PC-3 (cell line): ENCODE data around the gene RANBP1. TPM values are rescaled to one million over a fixed set of nuclear protein-coding genes. Genes with fewer than 3 reads are reported as not detected.

Experiments
- ATAC-seq: fragments of 200-7000 bp; cut with Tn5 transposase; 2 replicates; pipeline ENCODE4 v1.9.1; 2020; ENCODE audit warnings: mild to moderate bottlenecking, moderate library complexity
- BruUV-seq: library from RNA; stranded (reverse); fragments of 400-500 nt; replicated peaks from 2 replicates; lab custom pipeline; 2021; lab: Mats Ljungman, UMichigan
- CTCF ChIA-PET: fragments of 300-600 bp; sonication (Branson Sonifier 250); formaldehyde crosslinking; loops from one replicate; lab custom pipeline; 2022; ENCODE audit warnings: antibody characterized with exemption; lab: Charles Lee
- POLR2A ChIA-PET: fragments of 300-600 bp; sonication (Branson Sonifier 250); formaldehyde crosslinking; loops from one replicate; lab custom pipeline; 2022; ENCODE audit warnings: antibody characterized with exemption; ENCODE audit not compliant: unreplicated experiment; lab: Charles Lee
- DNase-seq: peaks from one replicate; pipeline ENCODE4 v3.0.0-alpha.2; 2015
- H2AFZ ChIP-seq: fragments of 300-600 bp; sonication (generic); 2 replicates; pipeline ENCODE4 v1.6.0; 2016; ENCODE audit warnings: antibody characterized with exemption, low read length
- H3F3A ChIP-seq: fragments of 300-600 bp; sonication (generic); one replicate; pipeline ENCODE4 v1.6.0; 2017; ENCODE audit warnings: antibody characterized with exemption, low read length, control low read depth, mild to moderate bottlenecking; ENCODE audit not compliant: unreplicated experiment
- H3K27ac ChIP-seq: fragments of 300-600 bp; sonication (generic); 2 replicates; pipeline ENCODE4 v1.5.1; 2016; ENCODE audit warnings: mild to moderate bottlenecking, low read length
- H3K27me3 ChIP-seq: fragments of 300-600 bp; sonication (generic); 2 replicates; pipeline ENCODE4 v1.6.1; 2016; ENCODE audit warnings: low read length, mixed read lengths
- H3K36me3 ChIP-seq: fragments of 300-600 bp; sonication (generic); 2 replicates; pipeline ENCODE4 v1.6.1; 2016; ENCODE audit warnings: low read depth, mixed run types, low read length, mixed read lengths
- H3K4me1 ChIP-seq: fragments of 300-600 bp; sonication (generic); 2 replicates; pipeline ENCODE4 v1.5.1; 2016; ENCODE audit warnings: low read length; ENCODE audit not compliant: insufficient read depth
- H3K4me2 ChIP-seq: fragments of 300-600 bp; sonication (generic); 2 replicates; pipeline ENCODE4 v1.6.0; 2016; ENCODE audit warnings: low read length
- H3K4me3 ChIP-seq: fragments of 300-600 bp; sonication (generic); 2 replicates; pipeline ENCODE4 v1.5.1; 2016; ENCODE audit warnings: mild to moderate bottlenecking, low read length, mixed read lengths
- H3K79me2 ChIP-seq: fragments of 300-600 bp; sonication (generic); 2 replicates; pipeline ENCODE4 v1.6.1; 2017; ENCODE audit warnings: low read length, mixed read lengths
- H3K9ac ChIP-seq: fragments of 300-600 bp; sonication (generic); 2 replicates; pipeline ENCODE4 v1.6.0; 2016; ENCODE audit warnings: mild to moderate bottlenecking, low read length
- H3K9me2 ChIP-seq: fragments of 300-600 bp; sonication (generic); replicated peaks from 2 replicates; pipeline ENCODE4 v1.6.1; 2016; ENCODE audit warnings: mixed run types, low read length, mixed read lengths
- H3K9me3 ChIP-seq: fragments of 300-600 bp; sonication (generic); 2 replicates; pipeline ENCODE4 v1.6.1; 2016; ENCODE audit warnings: low read length, mixed read lengths
- H4K20me1 ChIP-seq: fragments of 300-600 bp; sonication (generic); 2 replicates; pipeline ENCODE4 v1.6.1; 2016; ENCODE audit warnings: low read length, mixed read lengths
- CTCF ChIP-seq: fragments of 300-600 bp; sonication (generic); conservative IDR thresholded peaks from 2 replicates; pipeline ENCODE4 v1.5.1; 2017; ENCODE audit warnings: antibody characterized with exemption, low read depth, mild to moderate bottlenecking, low read length
- EZH2 ChIP-seq: fragments of 300-600 bp; sonication (generic); IDR thresholded peaks from one replicate; pipeline ENCODE4 v1.6.1; 2017; ENCODE audit warnings: antibody characterized with exemption, mild to moderate bottlenecking, low read length; ENCODE audit not compliant: unreplicated experiment
- EZH2phosphoT487 ChIP-seq: fragments of 300-600 bp; sonication (generic); IDR thresholded peaks from 2 replicates; pipeline ENCODE4 v1.6.1; 2018; ENCODE audit warnings: mild to moderate bottlenecking, antibody characterized with exemption, low read length, borderline replicate concordance
- intact Hi-C: fragments of 100-400 bp; cut with micrococcal nuclease; formaldehyde crosslinking; loops from 2 replicates; pipeline ENCODE4 v1.9.0; 2023
- total RNA-seq: library from RNA; depleted of rRNA; stranded (reverse); fragments of >200 nt; gene quantifications from 2 replicates; pipeline ENCODE4 v1.2.3, GENCODE V29; 2014

Gene RANBP1
- total RNA-seq, 1 experiment from 2014 or later, result 356 TPM

- no peak overlapping the region for H3K4me3 ChIP-seq
- H3K79me2 ChIP-seq, result peaks cover 27% of the 10 kb centered on the region
- BruUV-seq, result no TSS peak
- intact Hi-C loops, result no loop called here
- H3K4me1 ChIP-seq, result no peaks in the 10 kb centered on the region
- H3K9me2 ChIP-seq, result no peaks in the 10 kb centered on the region
- no peaks in the 10 kb centered on the region for H3K27me3 ChIP-seq
- DNase-seq (no peak), ATAC-seq (no peak)
- peaks cover 13% of the 10 kb centered on the region for H4K20me1 ChIP-seq
- H2AFZ ChIP-seq, result no peak overlapping the region
- no peak overlapping the region for H3K9ac ChIP-seq
- no peak for TF ChIP-seq EZH2phosphoT487
- no peak for TF ChIP-seq EZH2
- TF ChIP-seq CTCF, result no peak
- no peak overlapping the region for H3K4me2 ChIP-seq
- H3F3A ChIP-seq, result no peaks in the 10 kb centered on the region
- CTCF ChIA-PET, result no interaction called here
- POLR2A ChIA-PET, result no interaction called here
- H3K36me3 ChIP-seq, result peaks cover 82% of the 10 kb centered on the region
- no peak overlapping the region for H3K27ac ChIP-seq
- H3K9me3 ChIP-seq, result no peaks in the 10 kb centered on the region
Observed at GRCh38 chr22:20089977-20090729, 25.8 kb upstream of the RANBP1 start.

GRCh38 chr22:20090730-20091240, 25.1 kb upstream of the RANBP1 start:
- no peak overlapping the region for H3K4me3 ChIP-seq
- BruUV-seq, result no TSS peak
- no peak overlapping the region for H2AFZ ChIP-seq
- DNase-seq, result no peak
- POLR2A ChIA-PET, result no interaction called here
- peaks cover 21% of the 10 kb centered on the region for H3K79me2 ChIP-seq
- H3K9me3 ChIP-seq, result no peaks in the 10 kb centered on the region
- ATAC-seq, result no peak
- peaks cover 6% of the 10 kb centered on the region for H4K20me1 ChIP-seq
- no peak overlapping the region for H3K4me2 ChIP-seq
- intact Hi-C loops, result no loop called here
- no peak for TF ChIP-seq EZH2
- TF ChIP-seq EZH2phosphoT487, result no peak
- no peak for TF ChIP-seq CTCF
- no peaks in the 10 kb centered on the region for H3F3A ChIP-seq
- H3K27ac ChIP-seq, result no peak overlapping the region
- no peaks in the 10 kb centered on the region for H3K9me2 ChIP-seq
- no peaks in the 10 kb centered on the region for H3K27me3 ChIP-seq
- H3K4me1 ChIP-seq, result no peaks in the 10 kb centered on the region
- H3K9ac ChIP-seq, result no peak overlapping the region
- CTCF ChIA-PET, result no interaction called here
- peaks cover 83% of the 10 kb centered on the region for H3K36me3 ChIP-seq
